IMR-90 (cell line): ENCODE measurements around the gene FMOD. TPM values are rescaled to one million over a fixed set of nuclear protein-coding genes. Genes with fewer than 3 reads are reported as not detected.

Experiments used
- ATAC-seq: fragments of 200-7000 bp; cut with Tn5 transposase; 2 replicates; pipeline ENCODE4 v1.9.1; 2020; ENCODE audit warnings: low read depth, mild to moderate bottlenecking, moderate library complexity
- BruUV-seq: library from RNA; stranded (reverse); fragments of 400-500 nt; replicated peaks from 2 replicates; lab custom pipeline; 2021; lab: Mats Ljungman, UMichigan
- CTCF ChIA-PET: fragments of 300-600 bp; formaldehyde crosslinking; extraction: SDS; loops from one replicate; lab custom pipeline; 2021; ENCODE audit warnings: antibody characterized with exemption; lab: Yijun Ruan, JAX
- POLR2A ChIA-PET: fragments of 300-600 bp; sonication (Branson Sonifier 250); formaldehyde crosslinking; loops from one replicate; lab custom pipeline; 2022; ENCODE audit warnings: antibody characterized with exemption; ENCODE audit not compliant: unreplicated experiment; lab: Charles Lee
- DNase-seq: peaks from one replicate; pipeline ENCODE4 v3.0.0; 2013
- H2AFZ ChIP-seq: replicated peaks from 2 replicates; pipeline ENCODE3; 2013; ENCODE audit warnings: low read length, mild to moderate bottlenecking; ENCODE audit not compliant: poor library complexity
- H2AK5ac ChIP-seq: 2 replicates; pipeline ENCODE4 v1.6.1; 2013; ENCODE audit warnings: low read depth, low read length, inconsistent platforms
- H2AK9ac ChIP-seq: replicated peaks from 2 replicates; pipeline ENCODE3; 2013; ENCODE audit warnings: mild to moderate bottlenecking, low read depth, low read length, moderate library complexity; ENCODE audit not compliant: poor library complexity
- H2BK120ac ChIP-seq: 2 replicates; pipeline ENCODE4 v1.6.1; 2013; ENCODE audit warnings: low read depth, low read length, inconsistent platforms
- H2BK15ac ChIP-seq: 3 replicates; pipeline ENCODE4 v1.6.1; 2013; ENCODE audit warnings: low read depth, low read length, inconsistent platforms
- H2BK20ac ChIP-seq: 2 replicates; pipeline ENCODE4 v1.6.1; 2013; ENCODE audit warnings: low read depth, mild to moderate bottlenecking, inconsistent platforms, low read length, moderate library complexity
- H2BK5ac ChIP-seq: 2 replicates; pipeline ENCODE4 v1.6.1; 2013; ENCODE audit warnings: mild to moderate bottlenecking, low read depth, low read length, inconsistent platforms; ENCODE audit not compliant: poor library complexity, severe bottlenecking
- H3K14ac ChIP-seq: replicated peaks from 2 replicates; pipeline ENCODE4 v1.6.1; 2013; ENCODE audit warnings: low read depth, low read length, inconsistent platforms
- H3K18ac ChIP-seq: 2 replicates; pipeline ENCODE4 v1.6.1; 2013; ENCODE audit warnings: low read depth, low read length, control low read depth
- H3K23ac ChIP-seq: 2 replicates; pipeline ENCODE4 v1.6.1; 2013; ENCODE audit warnings: low read depth, low read length, inconsistent platforms
- H3K27ac ChIP-seq: 2 replicates; pipeline ENCODE4 v1.5.1; 2013; ENCODE audit warnings: mild to moderate bottlenecking, control low read depth, low read length; ENCODE audit not compliant: insufficient read depth
- H3K27me3 ChIP-seq: 2 replicates; pipeline ENCODE4 v1.6.1; 2013; ENCODE audit warnings: low read length; ENCODE audit not compliant: control insufficient read depth, insufficient read depth
- H3K36me3 ChIP-seq: 2 replicates; pipeline ENCODE4 v1.6.1; 2013; ENCODE audit warnings: low read length, mixed read lengths; ENCODE audit not compliant: control insufficient read depth, insufficient read depth
- H3K4ac ChIP-seq: 2 replicates; pipeline ENCODE4 v1.6.1; 2013; ENCODE audit warnings: low read depth, low read length, inconsistent platforms
- H3K4me1 ChIP-seq: 2 replicates; pipeline ENCODE4 v1.6.1; 2013; ENCODE audit warnings: low read length, mixed read lengths; ENCODE audit not compliant: control insufficient read depth, insufficient read depth
- H3K4me2 ChIP-seq: 2 replicates; pipeline ENCODE4 v1.6.1; 2013; ENCODE audit warnings: low read depth, mild to moderate bottlenecking, control low read depth, low read length, moderate library complexity
- H3K4me3 ChIP-seq: 2 replicates; pipeline ENCODE4 v1.5.1; 2013; ENCODE audit warnings: low read depth, mild to moderate bottlenecking, control low read depth, low read length, moderate library complexity; ENCODE audit not compliant: insufficient read depth
- H3K56ac ChIP-seq: 2 replicates; pipeline ENCODE4 v1.6.1; 2013; ENCODE audit warnings: low read length, inconsistent platforms; ENCODE audit not compliant: insufficient read depth; ENCODE audit errors: extremely low read depth
- H3K79me1 ChIP-seq, 2 experiments: 2 replicates each; pipeline ENCODE4 v1.6.1; 2013; ENCODE audit warnings: low read length in 2 of 2, inconsistent platforms in 1 of 2, low read depth in 1 of 2
- H3K9ac ChIP-seq: 2 replicates; pipeline ENCODE4 v1.6.1; 2013; ENCODE audit warnings: low read depth, low read length, control low read depth
- H3K9me1 ChIP-seq: 2 replicates; pipeline ENCODE4 v1.6.1; 2013; ENCODE audit warnings: low read length, inconsistent platforms; ENCODE audit not compliant: insufficient read depth
- H3K9me3 ChIP-seq: 2 replicates; pipeline ENCODE4 v1.6.1; 2013; ENCODE audit warnings: low read length; ENCODE audit not compliant: control insufficient read depth, insufficient read depth
- H4K20me1 ChIP-seq: 2 replicates; pipeline ENCODE4 v1.6.1; 2013; ENCODE audit warnings: low read length, inconsistent platforms; ENCODE audit not compliant: insufficient read depth
- H4K5ac ChIP-seq: 2 replicates; pipeline ENCODE4 v1.6.1; 2013; ENCODE audit warnings: mild to moderate bottlenecking, low read depth, low read length, control low read depth
- H4K8ac ChIP-seq, 2 experiments: 2 replicates each; pipeline ENCODE4 v1.6.1; 2013; ENCODE audit warnings: low read depth in 2 of 2, low read length in 2 of 2, control low read depth in 1 of 2, inconsistent platforms in 1 of 2
- H4K91ac ChIP-seq: 2 replicates; pipeline ENCODE4 v1.6.1; 2013; ENCODE audit warnings: low read depth, low read length, inconsistent platforms; ENCODE audit not compliant: insufficient read depth
- BHLHE40 ChIP-seq: fragments of 150-350 bp; IDR thresholded peaks from 2 replicates; pipeline ENCODE4 v1.6.1; 2016; ENCODE audit warnings: mild to moderate bottlenecking, low read depth, low read length
- CEBPB ChIP-seq: IDR thresholded peaks from 2 replicates; pipeline ENCODE4 v1.6.1; 2012; ENCODE audit warnings: low read depth, low read length, improper control_type of control experiment
- CHD1 ChIP-seq: IDR thresholded peaks from 2 replicates; pipeline ENCODE4 v1.6.1; 2012; ENCODE audit warnings: low read depth, low read length, improper control_type of control experiment
- FOS ChIP-seq: fragments of 150-350 bp; IDR thresholded peaks from 2 replicates; pipeline ENCODE4 v1.6.1; 2016; ENCODE audit warnings: low read depth, low read length
- MAFK ChIP-seq: IDR thresholded peaks from 2 replicates; pipeline ENCODE4 v1.6.1; 2012; ENCODE audit warnings: low read depth, low read length, improper control_type of control experiment
- MXI1 ChIP-seq: IDR thresholded peaks from 2 replicates; pipeline ENCODE4 v1.6.1; 2012; ENCODE audit warnings: low read depth, mild to moderate bottlenecking, low read length, moderate library complexity, borderline replicate concordance
- POLR2A ChIP-seq: IDR thresholded peaks from 2 replicates; pipeline ENCODE4 v1.6.1; 2012; ENCODE audit warnings: mild to moderate bottlenecking, low read depth, low read length
- RCOR1 ChIP-seq: IDR thresholded peaks from 2 replicates; pipeline ENCODE4 v1.6.1; 2012; ENCODE audit warnings: mild to moderate bottlenecking, low read length, improper control_type of control experiment; ENCODE audit not compliant: insufficient replicate concordance
- RFX5 ChIP-seq: IDR thresholded peaks from 2 replicates; pipeline ENCODE4 v1.8.0; 2012; ENCODE audit warnings: low read depth, mild to moderate bottlenecking, low read length, moderate library complexity
- SMC3 ChIP-seq: fragments of 150-350 bp; IDR thresholded peaks from 2 replicates; pipeline ENCODE4 v1.6.1; 2016; ENCODE audit warnings: low read depth, mild to moderate bottlenecking, antibody characterized with exemption, low read length, moderate library complexity
- USF2 ChIP-seq: fragments of 150-350 bp; IDR thresholded peaks from 2 replicates; pipeline ENCODE4 v1.6.1; 2017; ENCODE audit warnings: mild to moderate bottlenecking, antibody characterized with exemption, low read length, low read depth
- WGBS, 2 experiments: methylation state at CpG; one replicate each; pipeline versions ENCODE4 v1.1.5 to v1.1.7; 2013; ENCODE audit warnings: missing lambda C conversion rate in 2 of 2; ENCODE audit not compliant: insufficient read length in 1 of 2; ENCODE audit errors: extremely low coverage in 2 of 2; 5-methylcytosine and 5-hydroxymethylcytosine counted together
- dilution Hi-C: fragments of 300-500 bp; cut with HindIII; formaldehyde crosslinking; loops from one replicate; pipeline ENCODE4 v1.14.3; 2018; ENCODE audit warnings: low sequenced_read_pairs; ENCODE audit not compliant: unreplicated experiment
- in situ Hi-C: fragments of 300-500 bp; cut with MboI; formaldehyde crosslinking; loops from 3 replicates; pipeline ENCODE4 v1.14.3; 2019; ENCODE audit warnings: low sequenced_read_pairs, inconsistent platforms, mixed read lengths
- intact Hi-C: fragments of 100-400 bp; cut with micrococcal nuclease; formaldehyde crosslinking; loops from 2 replicates; pipeline ENCODE4 v1.10.0; 2022
- polyA plus RNA-seq, 3 experiments: library from polyadenylated mRNA; depleted of rRNA; stranded (reverse); fragments of >200 nt; gene quantifications; 2 replicates each; pipeline ENCODE4 v1.2.3, GENCODE V29; 2012; ENCODE audit warnings: low replicate concordance in 1 of 3
- total RNA-seq: library from RNA; depleted of rRNA; stranded (reverse); fragments of >200 nt; gene quantifications from 2 replicates; pipeline ENCODE4 v1.2.3, GENCODE V29; 2012
- TF ChIP-seq, protein P1 (sequence below): fragments of 150-350 bp; IDR thresholded peaks from 2 replicates; pipeline ENCODE4 v1.6.1; 2016; ENCODE audit warnings: low read depth, mild to moderate bottlenecking, low read length, moderate library complexity, borderline replicate concordance
- TF ChIP-seq, protein P2 (sequence below): conservative IDR thresholded peaks from 2 replicates; pipeline ENCODE4 v1.5.1; 2012; ENCODE audit warnings: mild to moderate bottlenecking, low read depth, low read length, improper control_type of control experiment

The FMOD gene
- total and polyA plus RNA-seq, 2 of the 4 experiments (the other 2 are of a cell fraction) = 0.18 to 2.7 TPM

DNA sequence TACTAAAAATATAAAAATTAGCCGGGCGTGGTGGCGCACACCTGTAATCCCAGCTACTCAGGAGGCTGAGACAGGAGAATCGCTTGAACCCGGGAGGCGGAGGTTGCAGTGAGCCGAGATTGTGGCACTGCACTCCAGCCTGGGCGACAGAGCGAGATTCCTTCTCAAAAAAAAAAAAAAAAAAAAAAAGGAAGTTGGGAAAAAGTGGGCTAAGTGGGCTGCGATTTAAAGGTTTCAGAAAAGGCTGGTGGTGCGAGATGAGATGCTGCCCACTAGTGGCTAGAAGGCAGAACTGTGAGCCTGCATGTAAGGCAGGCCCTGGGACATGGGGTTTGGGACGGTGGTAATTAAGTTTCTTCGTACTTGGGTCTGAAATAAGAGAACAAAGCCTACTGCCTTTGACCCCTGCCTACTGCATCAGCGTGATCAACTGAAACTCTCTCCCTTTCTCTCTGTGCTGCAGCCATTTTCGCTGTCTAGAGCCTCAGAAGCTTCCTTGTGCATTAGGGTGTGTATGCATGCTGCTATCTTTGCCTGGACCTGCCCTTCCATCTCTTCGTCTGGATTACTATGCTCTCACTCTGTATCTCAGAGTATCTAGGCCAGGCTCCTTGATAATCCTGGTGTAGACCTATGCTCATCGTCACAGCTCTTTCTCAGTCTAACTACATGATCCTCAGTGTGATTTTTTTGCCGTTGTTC is 12.4 kb downstream of the FMOD start (continued):
- no peak for TF ChIP-seq BHLHE40

- no peak overlapping the region for H2AK5ac ChIP-seq
- no peak overlapping the region for H2BK120ac ChIP-seq
- no peaks in the 10 kb centered on the region for H3K4me1 ChIP-seq
- H3K9me1 ChIP-seq = no peaks in the 10 kb centered on the region
- H2AK9ac ChIP-seq = no peak overlapping the region
- H3K23ac ChIP-seq = no peak overlapping the region
- H3K56ac ChIP-seq = no peak overlapping the region
- H3K4me3 ChIP-seq = no peak overlapping the region
- no peak overlapping the region for H4K5ac ChIP-seq
- in situ Hi-C loops (loop anchor here (5.0 kb wide), 1 partner anchor 64 kb away; no protein-coding TSS in a partner anchor), dilution Hi-C loops (no loop called here), intact Hi-C loops (loop anchor here (10.0 kb wide), 1 partner anchor 301 kb away; no protein-coding TSS in a partner anchor)
- H3K9ac ChIP-seq = no peak overlapping the region
- no peaks in the 10 kb centered on the region for H3K79me1 ChIP-seq
- peaks cover 42% of the 10 kb centered on the region for H3K27me3 ChIP-seq
- H2BK20ac ChIP-seq = no peak overlapping the region
- no TSS peak for BruUV-seq
- ChIA-PET CTCF (interaction anchor here (0.9 to 2.2 kb wide), 4 partner anchors 30 to 152 kb away, joined by 3 to 9 read pairs (median 4); no protein-coding TSS in a partner anchor), POLR2A (no interaction called here)
- H2BK15ac ChIP-seq = no peak overlapping the region
- 0% methylated on average over 1 of the region's 1 CpG; no CpG with 5 or more reads in 1 of the 2 experiments for WGBS, 2 experiments
- no peak overlapping the region for H3K4ac ChIP-seq
- no peaks in the 10 kb centered on the region for H3K36me3 ChIP-seq
- no peaks in the 10 kb centered on the region for H4K20me1 ChIP-seq
- no peaks in the 10 kb centered on the region for H3K9me3 ChIP-seq
- H4K91ac ChIP-seq = no peak overlapping the region
- H4K8ac ChIP-seq = no peak overlapping the region
- no peak overlapping the region for H3K14ac ChIP-seq
- DNase-seq (no peak), ATAC-seq (no peak)
- H2AFZ ChIP-seq = no peak overlapping the region
- H3K27ac ChIP-seq = no peak overlapping the region
- H2BK5ac ChIP-seq = no peak overlapping the region
- H3K18ac ChIP-seq = no peak overlapping the region
- no peak overlapping the region for H3K4me2 ChIP-seq
- TF ChIP-seq, protein P1, sequence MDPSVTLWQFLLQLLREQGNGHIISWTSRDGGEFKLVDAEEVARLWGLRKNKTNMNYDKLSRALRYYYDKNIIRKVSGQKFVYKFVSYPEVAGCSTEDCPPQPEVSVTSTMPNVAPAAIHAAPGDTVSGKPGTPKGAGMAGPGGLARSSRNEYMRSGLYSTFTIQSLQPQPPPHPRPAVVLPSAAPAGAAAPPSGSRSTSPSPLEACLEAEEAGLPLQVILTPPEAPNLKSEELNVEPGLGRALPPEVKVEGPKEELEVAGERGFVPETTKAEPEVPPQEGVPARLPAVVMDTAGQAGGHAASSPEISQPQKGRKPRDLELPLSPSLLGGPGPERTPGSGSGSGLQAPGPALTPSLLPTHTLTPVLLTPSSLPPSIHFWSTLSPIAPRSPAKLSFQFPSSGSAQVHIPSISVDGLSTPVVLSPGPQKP = no peak
- no peak for TF ChIP-seq RCOR1
- no peak for TF ChIP-seq USF2
- no peak for TF ChIP-seq CHD1
- no peak for TF ChIP-seq MXI1
- TF ChIP-seq CEBPB = no peak
- TF ChIP-seq SMC3 = no peak
- TF ChIP-seq, protein P2, sequence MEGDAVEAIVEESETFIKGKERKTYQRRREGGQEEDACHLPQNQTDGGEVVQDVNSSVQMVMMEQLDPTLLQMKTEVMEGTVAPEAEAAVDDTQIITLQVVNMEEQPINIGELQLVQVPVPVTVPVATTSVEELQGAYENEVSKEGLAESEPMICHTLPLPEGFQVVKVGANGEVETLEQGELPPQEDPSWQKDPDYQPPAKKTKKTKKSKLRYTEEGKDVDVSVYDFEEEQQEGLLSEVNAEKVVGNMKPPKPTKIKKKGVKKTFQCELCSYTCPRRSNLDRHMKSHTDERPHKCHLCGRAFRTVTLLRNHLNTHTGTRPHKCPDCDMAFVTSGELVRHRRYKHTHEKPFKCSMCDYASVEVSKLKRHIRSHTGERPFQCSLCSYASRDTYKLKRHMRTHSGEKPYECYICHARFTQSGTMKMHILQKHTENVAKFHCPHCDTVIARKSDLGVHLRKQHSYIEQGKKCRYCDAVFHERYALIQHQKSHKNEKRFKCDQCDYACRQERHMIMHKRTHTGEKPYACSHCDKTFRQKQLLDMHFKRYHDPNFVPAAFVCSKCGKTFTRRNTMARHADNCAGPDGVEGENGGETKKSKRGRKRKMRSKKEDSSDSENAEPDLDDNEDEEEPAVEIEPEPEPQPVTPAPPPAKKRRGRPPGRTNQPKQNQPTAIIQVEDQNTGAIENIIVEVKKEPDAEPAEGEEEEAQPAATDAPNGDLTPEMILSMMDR = no peak
- no peak for TF ChIP-seq MAFK
- no peak for TF ChIP-seq RFX5
- no peak for TF ChIP-seq POLR2A
- TF ChIP-seq FOS = no peak
Measured at GRCh38 chr1:203336097-203336496, 14.8 kb downstream of the FMOD start.
